Measurements from ENCODE around the gene GUCY1A1. TPM values are rescaled to one million over a fixed set of nuclear protein-coding genes. Genes with fewer than 3 reads are reported as not detected.

GUCY1A1 gene
- total RNA-seq, 1 donor = 0.09 TPM

- TF ChIP-seq CTCF (IDR thresholded peaks at IDR 0.05; ENCODE audit: insufficient read depth, low read length) = no peak
- no peak for DNase-seq (ENCODE audit: low read depth)
- H3K4me3 ChIP-seq (ENCODE audit: low read depth, low read length) = no peak overlapping the region
Measured at GRCh38 chr4:155722336-155722735, 55.7 kb downstream of the GUCY1A1 start.

- no peak for TF ChIP-seq CTCF (IDR thresholded peaks at IDR 0.05; ENCODE audit: insufficient read depth, low read length)
- DNase-seq (ENCODE audit: low read depth) = peak; percentile 5
- H3K4me3 ChIP-seq (ENCODE audit: low read depth, low read length) = no peak overlapping the region
Measured at GRCh38 chr4:155722816-155723499, 56.3 kb downstream of the GUCY1A1 start.

GRCh38 chr4:155724731-155725130, 58.1 kb downstream of the GUCY1A1 start:
- TF ChIP-seq CTCF (IDR thresholded peaks at IDR 0.05; ENCODE audit: insufficient read depth, low read length) = no peak
- no peak for DNase-seq (ENCODE audit: low read depth)
- H3K4me3 ChIP-seq (ENCODE audit: low read depth, low read length) = no peak overlapping the region

GRCh38 chr4:155734065-155734464, 67.4 kb downstream of the GUCY1A1 start:
- H3K4me3 ChIP-seq (ENCODE audit: low read depth, low read length) = no peak overlapping the region
- no peak for DNase-seq (ENCODE audit: low read depth)
- no peak for TF ChIP-seq CTCF (IDR thresholded peaks at IDR 0.05; ENCODE audit: insufficient read depth, low read length)

- no peak for DNase-seq (ENCODE audit: low read depth)
- no peak for TF ChIP-seq CTCF (IDR thresholded peaks at IDR 0.05; ENCODE audit: insufficient read depth, low read length)
- H3K4me3 ChIP-seq (ENCODE audit: low read depth, low read length) = no peak overlapping the region
Measured at GRCh38 chr4:155734951-155735350, 68.3 kb downstream of the GUCY1A1 start.

GRCh38 chr4:155735496-155735895, 68.8 kb downstream of the GUCY1A1 start:
- no peak overlapping the region for H3K4me3 ChIP-seq (ENCODE audit: low read depth, low read length)
- no peak for DNase-seq (ENCODE audit: low read depth)
- no peak for TF ChIP-seq CTCF (IDR thresholded peaks at IDR 0.05; ENCODE audit: insufficient read depth, low read length)

GRCh38 chr4:155738548-155738947, 71.9 kb downstream of the GUCY1A1 start:
- TF ChIP-seq CTCF (IDR thresholded peaks at IDR 0.05; ENCODE audit: insufficient read depth, low read length) = no peak
- DNase-seq (ENCODE audit: low read depth) = peak; percentile 18
- H3K4me3 ChIP-seq (ENCODE audit: low read depth, low read length) = no peak overlapping the region
